Ovary (tissue), 3 donors: ENCODE data around the gene BMPR1A.

Experiments used
- CTCF ChIP-seq, 3 donors: fragments of 450-650 bp in 2 of 3; fragments of 200-600 bp in 1 of 3; IDR thresholded peaks; one replicate each; pipeline versions ENCODE4 v1.5.1 to v1.8.0; 2016 to 2022; ENCODE audit warnings: antibody characterized with exemption in 3 of 3, mild to moderate bottlenecking in 1 of 3
- EP300 ChIP-seq: sonication (generic); formaldehyde crosslinking; IDR thresholded peaks from one replicate; pipeline ENCODE4 v1.6.1; 2017; ENCODE audit warnings: antibody characterized with exemption
- POLR2A ChIP-seq: fragments of 450-650 bp; IDR thresholded peaks from one replicate; pipeline ENCODE4 v1.6.1; 2017; ENCODE audit warnings: antibody characterized with exemption, mild to moderate bottlenecking, moderate library complexity
- donor health status: DM: no; HTN: no; CAD: no.

- TF ChIP-seq CTCF (IDR thresholded peaks at IDR 0.05) (no peak), POLR2A (peak; percentile 15), EP300 (no peak)
Observed at GRCh38 chr10:86968271-86968993, 212.0 kb downstream of the BMPR1A start, which contains the start of gene ADIRF.
